Measurements from ENCODE around the gene AKAP17A. TPM values are rescaled to one million over a fixed set of nuclear protein-coding genes. Genes with fewer than 3 reads are reported as not detected.
A peak's percentile ranks its signal among the peaks of the same experiment; 100 is the strongest.

The AKAP17A gene
- total and polyA plus RNA-seq, 2 of the 13 experiments (the other 11 are each of a cell fraction or from before 2014, with no cell fraction given), result 20.5 to 26.5 TPM

GRCh38 chrX:1591102-1591862 lies at the start of gene AKAP17A (continued):
- peak; percentile 62; the same call in 1 of the 2 replicates for TF ChIP-seq KDM2A (CRISPR knock-in tag; IDR thresholded peaks at IDR 0.05; ENCODE audit: borderline replicate concordance, low read depth)
- TF ChIP-seq TEAD2 (CRISPR knock-in tag; IDR thresholded peaks at IDR 0.05), result no peak
- 0 out of 2 replicates have a peak, but pooled peaks have one; percentile 29 for TF ChIP-seq ZNF274 (CRISPR knock-in tag; IDR thresholded peaks at IDR 0.05)
- TF ChIP-seq RNF2 (conservative IDR thresholded peaks at IDR 0.05; ENCODE audit: low read depth), result no peak
- no peak for TF ChIP-seq PRDM4 (CRISPR knock-in tag; IDR thresholded peaks at IDR 0.05; ENCODE audit: borderline replicate concordance)
- TF ChIP-seq ZSCAN29 (CRISPR knock-in tag; conservative IDR thresholded peaks at IDR 0.05), result no peak
- TF ChIP-seq MXI1 (IDR thresholded peaks at IDR 0.05; ENCODE audit: borderline replicate concordance, low read depth, low read length), result peak; percentile 55; the same call in 1 of the 3 replicates
- TF ChIP-seq ZMYM4 (CRISPR knock-in tag; IDR thresholded peaks at IDR 0.05), result 0 out of 2 replicates have a peak, but pooled peaks have one; percentile 36
- peak; percentile 28; the same call in 1 of the 2 replicates for TF ChIP-seq ETV5 (CRISPR knock-in tag; IDR thresholded peaks at IDR 0.05; ENCODE audit: borderline replicate concordance)
- TF ChIP-seq SP4 (CRISPR knock-in tag; IDR thresholded peaks at IDR 0.05), result peak; percentile 95
- TF ChIP-seq ARNT (IDR thresholded peaks at IDR 0.05), result no peak
- TF ChIP-seq GABPB1 (CRISPR knock-in tag; IDR thresholded peaks at IDR 0.05), result peak; percentile 95
- peak; percentile 53 for TF ChIP-seq ATF7 (IDR thresholded peaks at IDR 0.05)
- TF ChIP-seq ATF7 (CRISPR knock-in tag; IDR thresholded peaks at IDR 0.05), result no peak; the same call in 1 of the 2 replicates
- peak; percentile 73; the same call in 1 of the 2 replicates for TF ChIP-seq E2F1 (CRISPR knock-in tag; IDR thresholded peaks at IDR 0.05)
- TF ChIP-seq DNMT3B (CRISPR knock-in tag; conservative IDR thresholded peaks at IDR 0.05), result no peak
- TF ChIP-seq POLR2A (IDR thresholded peaks at IDR 0.05; ENCODE audit: insufficient read depth in 1 of 2, low read depth in 2 of 2, low read length in 2 of 2), result peak in 1 of 2 experiments; percentile 49; a peak in 2 of 4 replicates
- TF ChIP-seq KMT2B (CRISPR knock-in tag; IDR thresholded peaks at IDR 0.05), result peak; percentile 47; the same call in 1 of the 2 replicates
- TF ChIP-seq RARA (CRISPR knock-in tag; IDR thresholded peaks at IDR 0.05), result 0 out of 2 replicates have a peak, but pooled peaks have one; percentile 13
- peak; percentile 71; the same call in 1 of the 2 replicates for TF ChIP-seq ZNF281 (CRISPR knock-in tag; IDR thresholded peaks at IDR 0.05; ENCODE audit: borderline replicate concordance)
- 0 out of 2 replicates have a peak, but pooled peaks have one; percentile 5 for TF ChIP-seq PHF8 (CRISPR knock-in tag; IDR thresholded peaks at IDR 0.05)
- no peak for TF ChIP-seq BATF2 (CRISPR knock-in tag; IDR thresholded peaks at IDR 0.05)
- no peak for TF ChIP-seq ZNF224 (CRISPR knock-in tag; IDR thresholded peaks at IDR 0.05)
- TF ChIP-seq PAX8 (CRISPR knock-in tag; IDR thresholded peaks at IDR 0.05; ENCODE audit: borderline replicate concordance), result 0 out of 2 replicates have a peak, but pooled peaks have one; percentile 45

All from HepG2 (cell line).